ENCODE results near the gene FOXJ3.

DNA sequence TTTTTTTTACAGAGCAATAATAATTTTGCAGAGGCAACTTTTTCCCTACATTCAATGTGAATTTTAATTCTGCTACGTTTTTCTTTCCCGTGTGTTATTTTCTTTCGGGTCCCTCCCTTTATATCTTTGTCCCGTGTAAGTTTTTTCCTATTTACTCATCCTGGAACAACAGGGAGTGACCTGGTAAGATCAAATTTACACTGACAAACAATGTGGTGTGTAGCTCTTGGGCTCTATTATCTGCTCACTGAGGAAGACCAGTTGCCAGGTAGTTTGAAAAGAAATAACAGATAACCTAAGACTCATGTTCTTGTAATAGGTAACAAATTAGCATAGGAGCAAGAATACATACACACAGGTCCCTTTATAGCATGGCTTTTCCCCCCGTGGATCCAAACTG, 136.8 kb downstream of the FOXJ3 start:
- TF ChIP-seq, protein P1, sequence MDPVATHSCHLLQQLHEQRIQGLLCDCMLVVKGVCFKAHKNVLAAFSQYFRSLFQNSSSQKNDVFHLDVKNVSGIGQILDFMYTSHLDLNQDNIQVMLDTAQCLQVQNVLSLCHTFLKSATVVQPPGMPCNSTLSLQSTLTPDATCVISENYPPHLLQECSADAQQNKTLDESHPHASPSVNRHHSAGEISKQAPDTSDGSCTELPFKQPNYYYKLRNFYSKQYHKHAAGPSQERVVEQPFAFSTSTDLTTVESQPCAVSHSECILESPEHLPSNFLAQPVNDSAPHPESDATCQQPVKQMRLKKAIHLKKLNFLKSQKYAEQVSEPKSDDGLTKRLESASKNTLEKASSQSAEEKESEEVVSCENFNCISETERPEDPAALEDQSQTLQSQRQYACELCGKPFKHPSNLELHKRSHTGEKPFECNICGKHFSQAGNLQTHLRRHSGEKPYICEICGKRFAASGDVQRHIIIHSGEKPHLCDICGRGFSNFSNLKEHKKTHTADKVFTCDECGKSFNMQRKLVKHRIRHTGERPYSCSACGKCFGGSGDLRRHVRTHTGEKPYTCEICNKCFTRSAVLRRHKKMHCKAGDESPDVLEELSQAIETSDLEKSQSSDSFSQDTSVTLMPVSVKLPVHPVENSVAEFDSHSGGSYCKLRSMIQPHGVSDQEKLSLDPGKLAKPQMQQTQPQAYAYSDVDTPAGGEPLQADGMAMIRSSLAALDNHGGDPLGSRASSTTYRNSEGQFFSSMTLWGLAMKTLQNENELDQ (tag by site-specific recombination; IDR thresholded peaks at IDR 0.05; ENCODE audit: low read depth): no peak
- TF ChIP-seq, protein P2, sequence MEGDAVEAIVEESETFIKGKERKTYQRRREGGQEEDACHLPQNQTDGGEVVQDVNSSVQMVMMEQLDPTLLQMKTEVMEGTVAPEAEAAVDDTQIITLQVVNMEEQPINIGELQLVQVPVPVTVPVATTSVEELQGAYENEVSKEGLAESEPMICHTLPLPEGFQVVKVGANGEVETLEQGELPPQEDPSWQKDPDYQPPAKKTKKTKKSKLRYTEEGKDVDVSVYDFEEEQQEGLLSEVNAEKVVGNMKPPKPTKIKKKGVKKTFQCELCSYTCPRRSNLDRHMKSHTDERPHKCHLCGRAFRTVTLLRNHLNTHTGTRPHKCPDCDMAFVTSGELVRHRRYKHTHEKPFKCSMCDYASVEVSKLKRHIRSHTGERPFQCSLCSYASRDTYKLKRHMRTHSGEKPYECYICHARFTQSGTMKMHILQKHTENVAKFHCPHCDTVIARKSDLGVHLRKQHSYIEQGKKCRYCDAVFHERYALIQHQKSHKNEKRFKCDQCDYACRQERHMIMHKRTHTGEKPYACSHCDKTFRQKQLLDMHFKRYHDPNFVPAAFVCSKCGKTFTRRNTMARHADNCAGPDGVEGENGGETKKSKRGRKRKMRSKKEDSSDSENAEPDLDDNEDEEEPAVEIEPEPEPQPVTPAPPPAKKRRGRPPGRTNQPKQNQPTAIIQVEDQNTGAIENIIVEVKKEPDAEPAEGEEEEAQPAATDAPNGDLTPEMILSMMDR (tag by site-specific recombination; IDR thresholded peaks at IDR 0.05): no peak
- TF ChIP-seq RBAK (tag by site-specific recombination; IDR thresholded peaks at IDR 0.05): no peak
- no peak for TF ChIP-seq HOXC10 (CRISPR knock-in tag; IDR thresholded peaks at IDR 0.05)
- TF ChIP-seq, protein P3, sequence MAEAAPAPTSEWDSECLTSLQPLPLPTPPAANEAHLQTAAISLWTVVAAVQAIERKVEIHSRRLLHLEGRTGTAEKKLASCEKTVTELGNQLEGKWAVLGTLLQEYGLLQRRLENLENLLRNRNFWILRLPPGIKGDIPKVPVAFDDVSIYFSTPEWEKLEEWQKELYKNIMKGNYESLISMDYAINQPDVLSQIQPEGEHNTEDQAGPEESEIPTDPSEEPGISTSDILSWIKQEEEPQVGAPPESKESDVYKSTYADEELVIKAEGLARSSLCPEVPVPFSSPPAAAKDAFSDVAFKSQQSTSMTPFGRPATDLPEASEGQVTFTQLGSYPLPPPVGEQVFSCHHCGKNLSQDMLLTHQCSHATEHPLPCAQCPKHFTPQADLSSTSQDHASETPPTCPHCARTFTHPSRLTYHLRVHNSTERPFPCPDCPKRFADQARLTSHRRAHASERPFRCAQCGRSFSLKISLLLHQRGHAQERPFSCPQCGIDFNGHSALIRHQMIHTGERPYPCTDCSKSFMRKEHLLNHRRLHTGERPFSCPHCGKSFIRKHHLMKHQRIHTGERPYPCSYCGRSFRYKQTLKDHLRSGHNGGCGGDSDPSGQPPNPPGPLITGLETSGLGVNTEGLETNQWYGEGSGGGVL (tag by site-specific recombination; IDR thresholded peaks at IDR 0.05): no peak

All from HEK293 (cell line).